ENCODE data around the gene MED14.

GRCh38 chrX:40720792-40721191, 14.6 kb downstream of the MED14 start:
- no peak for TF ChIP-seq CTCF (IDR thresholded peaks at IDR 0.05)
- no peak for TF ChIP-seq POLR2A (IDR thresholded peaks at IDR 0.05)
